ENCODE measurements around the gene PRKCA.

DNA sequence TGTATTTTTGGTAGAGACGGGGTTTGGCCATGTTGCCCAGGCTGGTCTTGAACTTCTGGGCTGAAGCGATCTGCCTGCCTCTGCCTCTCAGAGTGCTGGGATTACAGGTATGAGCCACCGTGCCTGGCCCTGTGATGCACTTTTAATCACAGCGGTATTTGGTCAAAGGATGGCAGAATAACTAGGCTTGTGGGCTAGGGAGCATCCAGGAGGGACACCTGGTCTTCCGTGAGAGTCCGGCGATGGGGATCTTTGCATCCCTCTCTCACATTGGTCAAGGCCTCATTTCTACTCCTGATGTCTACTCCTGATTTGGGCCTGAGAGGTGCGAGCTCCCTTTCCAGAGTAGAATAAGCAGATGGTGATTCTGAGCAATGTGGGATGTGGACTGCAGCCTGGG, 274.6 kb downstream of the PRKCA start:
- TF ChIP-seq EZH2 (IDR thresholded peaks at IDR 0.05): no peak
- no peak for TF ChIP-seq POLR2AphosphoS5 (IDR thresholded peaks at IDR 0.05; ENCODE audit: borderline replicate concordance, low read depth, low read length)

All from SK-N-MC (cell line).